Natural killer cell (primary cell): ENCODE results near the gene MRPS9. TPM values are rescaled to one million over a fixed set of nuclear protein-coding genes. Genes with fewer than 3 reads are reported as not detected.

Experiments used
- ATAC-seq, 3 donors: fragments of 150-1000 bp in 2 of 3; fragments of 200-7000 bp in 1 of 3; cut with Tn5 transposase; 1 replicate in 1 of 3; 2 replicates in 2 of 3; pipeline ENCODE4 v1.10.0; 2021; ENCODE audit warnings: mild to moderate bottlenecking in 2 of 3, moderate library complexity in 2 of 3
- DNase-seq, 2 donors: peaks; one replicate each; pipeline versions ENCODE4 v3.0.0 to v3.0.0-alpha.2; 2013 to 2021; ENCODE audit warnings: mixed read lengths in 1 of 2
- H3K27ac ChIP-seq: one replicate; pipeline ENCODE4 v1.5.1; 2013; ENCODE audit warnings: mild to moderate bottlenecking, low read length
- H3K27me3 ChIP-seq: one replicate; pipeline ENCODE4 v1.6.1; 2013; ENCODE audit warnings: low read length; ENCODE audit not compliant: control insufficient read depth, insufficient read depth
- H3K36me3 ChIP-seq: one replicate; pipeline ENCODE4 v1.6.1; 2013; ENCODE audit warnings: low read length; ENCODE audit not compliant: control insufficient read depth, insufficient read depth
- H3K4me1 ChIP-seq: one replicate; pipeline ENCODE4 v1.6.1; 2013; ENCODE audit warnings: low read length; ENCODE audit not compliant: control insufficient read depth, insufficient read depth
- H3K4me3 ChIP-seq: one replicate; pipeline ENCODE4 v1.5.1; 2013; ENCODE audit warnings: low read length
- H3K9me3 ChIP-seq: one replicate; pipeline ENCODE4 v1.6.1; 2013; ENCODE audit warnings: low read length; ENCODE audit not compliant: control insufficient read depth, insufficient read depth
- H3K27ac Mint-ChIP-seq, 2 donors: one replicate each; pipeline ENCODE4 v1.8.0; 2022; ENCODE audit warnings: mild to moderate bottlenecking in 2 of 2, mixed read lengths in 2 of 2, moderate library complexity in 1 of 2
- H3K27me3 Mint-ChIP-seq, 2 donors: one replicate each; pipeline ENCODE4 v1.8.0; 2022; ENCODE audit warnings: low read depth in 2 of 2, mixed read lengths in 2 of 2
- H3K36me3 Mint-ChIP-seq: one replicate; pipeline ENCODE4 v1.8.0; 2022; ENCODE audit warnings: mixed read lengths
- H3K4me1 Mint-ChIP-seq, 2 donors: one replicate each; pipeline ENCODE4 v1.8.0; 2022; ENCODE audit warnings: mixed read lengths in 2 of 2
- H3K4me3 Mint-ChIP-seq: one replicate; pipeline ENCODE4 v1.8.0; 2022; ENCODE audit warnings: mild to moderate bottlenecking, moderate library complexity, mixed read lengths
- H3K9me3 Mint-ChIP-seq, 2 donors: one replicate each; pipeline ENCODE4 v1.8.0; 2022; ENCODE audit warnings: mixed read lengths in 2 of 2
- WGBS: methylation state at CpG from one replicate; pipeline ENCODE4 v1.1.7; 2013; ENCODE audit warnings: missing lambda C conversion rate; ENCODE audit not compliant: insufficient coverage; 5-methylcytosine and 5-hydroxymethylcytosine counted together
- intact Hi-C: fragments of 100-400 bp; cut with micrococcal nuclease; formaldehyde crosslinking; loops from one replicate; pipeline ENCODE4 v1.14.2; 2022
- total RNA-seq, 4 donors: library from RNA; stranded (reverse); fragments of 120-200 nt in 1 of 4; gene quantifications; one replicate each; pipeline versions ENCODE4 v1.2.3 to v1.2.4, GENCODE V29; 2013 to 2022
- TF ChIP-seq, protein P1 (sequence below): fragments of 200-600 bp; IDR thresholded peaks from one replicate; pipeline ENCODE4 v1.8.0; 2022; ENCODE audit warnings: antibody characterized with exemption

MRPS9 gene
- total RNA-seq, 3 donors from 2014 or later (not counting 1 experiment from before 2014, with no cell fraction given): 17.5 to 25.0 (median 19.2) TPM

DNA sequence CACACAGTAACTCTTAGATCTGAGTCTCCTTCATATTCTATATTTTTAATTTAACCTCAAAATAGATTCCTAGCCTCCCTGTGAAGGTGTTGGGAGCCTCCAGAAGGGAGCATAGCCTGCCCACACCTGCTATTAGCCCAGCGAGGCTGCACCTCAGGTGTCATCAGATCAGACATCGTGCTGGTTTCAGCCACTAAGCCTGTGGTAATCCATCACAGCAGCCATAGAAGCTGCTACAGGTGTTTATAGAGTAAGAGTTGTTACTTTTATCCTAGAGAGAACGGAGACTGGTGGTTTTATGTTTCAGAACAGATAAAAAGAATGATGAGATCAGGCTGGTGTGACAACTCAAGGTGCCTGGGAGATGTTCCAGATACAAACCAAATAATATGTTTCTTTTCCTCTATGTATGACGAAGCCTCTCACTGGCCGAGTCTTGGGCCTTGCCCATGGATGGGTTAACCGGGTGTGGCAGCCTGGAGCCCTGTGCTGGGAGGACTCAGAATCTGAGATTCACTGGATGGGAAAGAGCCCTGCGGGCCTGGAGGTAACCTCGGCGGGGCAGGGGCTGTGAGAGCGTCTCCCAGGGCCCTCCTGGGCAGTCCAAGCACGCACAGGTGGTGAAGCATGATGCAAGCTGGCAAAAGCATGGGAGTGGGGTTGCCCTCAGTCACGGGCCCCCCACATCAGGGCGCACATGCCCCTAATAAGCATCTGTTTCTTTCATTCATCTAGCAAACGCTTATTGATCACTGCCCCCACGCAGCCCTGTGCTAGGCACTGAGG lies 73.7 kb downstream of the MRPS9 start:
- Mint-ChIP-seq H3K27ac (no peak overlapping the region), H3K36me3 (no peaks in the 10 kb centered on the region), H3K9me3 (no peaks in the 10 kb centered on the region), H3K4me3 (no peak overlapping the region), H3K4me1 (peaks cover 7 to 11% of the 10 kb centered on the region in 2 donors), H3K27me3 (no peaks in the 10 kb centered on the region)
- no peak for ATAC-seq
- H3K4me3 ChIP-seq: no peak overlapping the region
- no peaks in the 10 kb centered on the region for H3K27me3 ChIP-seq
- H3K27ac ChIP-seq: no peak overlapping the region
- WGBS: 93% methylated on average over 15 of the region's 15 CpGs
- no peak for DNase-seq
- no peaks in the 10 kb centered on the region for H3K36me3 ChIP-seq
- TF ChIP-seq, protein P1, sequence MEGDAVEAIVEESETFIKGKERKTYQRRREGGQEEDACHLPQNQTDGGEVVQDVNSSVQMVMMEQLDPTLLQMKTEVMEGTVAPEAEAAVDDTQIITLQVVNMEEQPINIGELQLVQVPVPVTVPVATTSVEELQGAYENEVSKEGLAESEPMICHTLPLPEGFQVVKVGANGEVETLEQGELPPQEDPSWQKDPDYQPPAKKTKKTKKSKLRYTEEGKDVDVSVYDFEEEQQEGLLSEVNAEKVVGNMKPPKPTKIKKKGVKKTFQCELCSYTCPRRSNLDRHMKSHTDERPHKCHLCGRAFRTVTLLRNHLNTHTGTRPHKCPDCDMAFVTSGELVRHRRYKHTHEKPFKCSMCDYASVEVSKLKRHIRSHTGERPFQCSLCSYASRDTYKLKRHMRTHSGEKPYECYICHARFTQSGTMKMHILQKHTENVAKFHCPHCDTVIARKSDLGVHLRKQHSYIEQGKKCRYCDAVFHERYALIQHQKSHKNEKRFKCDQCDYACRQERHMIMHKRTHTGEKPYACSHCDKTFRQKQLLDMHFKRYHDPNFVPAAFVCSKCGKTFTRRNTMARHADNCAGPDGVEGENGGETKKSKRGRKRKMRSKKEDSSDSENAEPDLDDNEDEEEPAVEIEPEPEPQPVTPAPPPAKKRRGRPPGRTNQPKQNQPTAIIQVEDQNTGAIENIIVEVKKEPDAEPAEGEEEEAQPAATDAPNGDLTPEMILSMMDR: no peak
- H3K4me1 ChIP-seq: no peaks in the 10 kb centered on the region
- intact Hi-C loops: no loop called here
- H3K9me3 ChIP-seq: no peaks in the 10 kb centered on the region

- no peaks in the 10 kb centered on the region for H3K27me3 ChIP-seq
- no peaks in the 10 kb centered on the region for H3K4me1 ChIP-seq
- no peaks in the 10 kb centered on the region for H3K9me3 ChIP-seq
- H3K4me1 Mint-ChIP-seq: peaks cover 0 to 4% of the 10 kb centered on the region in 2 donors
- H3K36me3 ChIP-seq: no peaks in the 10 kb centered on the region
- no peak overlapping the region for H3K27ac ChIP-seq
- no peaks in the 10 kb centered on the region for H3K36me3 Mint-ChIP-seq
- peak overlapping the region in 1 of 2 donors; percentile 11 for H3K27ac Mint-ChIP-seq
- H3K4me3 ChIP-seq: no peak overlapping the region
- H3K4me3 Mint-ChIP-seq: no peak overlapping the region
- WGBS: 96% methylated on average over 12 of the region's 12 CpGs
- no peak for ATAC-seq
- no peak for DNase-seq
- TF ChIP-seq, protein P1: no peak
- H3K9me3 Mint-ChIP-seq: no peaks in the 10 kb centered on the region
- H3K27me3 Mint-ChIP-seq: no peaks in the 10 kb centered on the region
- intact Hi-C loops: no loop called here
These were observed 74.5 kb downstream of the MRPS9 start for GRCh38 chr2:105112345-105112744.

DNA sequence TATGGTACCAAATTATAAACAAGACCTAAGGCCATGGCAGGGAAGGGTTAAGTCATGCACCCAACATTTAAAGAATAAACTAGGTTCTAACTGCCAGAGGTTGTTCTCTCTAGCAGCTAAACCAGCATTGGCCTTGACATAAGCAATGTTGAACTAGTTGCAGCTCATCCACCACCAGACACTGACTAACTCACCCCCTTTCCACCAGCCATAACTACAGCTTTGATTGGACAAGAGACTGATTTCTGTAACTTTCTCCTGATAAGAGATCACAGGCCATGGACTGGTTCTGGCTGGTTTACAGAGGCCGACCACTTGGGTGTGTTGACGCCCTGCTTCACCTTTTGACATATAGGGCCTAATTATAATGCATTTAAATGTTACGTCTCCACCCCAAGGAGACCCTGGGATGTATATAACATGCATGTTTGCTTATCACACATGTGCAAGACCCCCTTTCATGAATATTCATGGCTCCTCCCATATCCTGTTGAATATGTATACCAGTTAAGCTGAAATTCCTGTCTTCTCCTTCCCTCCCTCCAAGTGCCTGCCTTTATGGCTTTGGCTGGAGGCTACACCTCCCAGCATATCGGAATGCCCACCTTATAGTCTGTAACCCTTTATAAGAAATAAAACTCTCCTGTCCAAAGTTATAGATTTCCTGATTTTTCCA lies 75.9 kb downstream of the MRPS9 start:
- ATAC-seq (no peak), DNase-seq (no peak)
- no peaks in the 10 kb centered on the region for H3K9me3 ChIP-seq
- Mint-ChIP-seq H3K36me3 (no peaks in the 10 kb centered on the region), H3K4me3 (no peak overlapping the region), H3K27ac (no peak overlapping the region), H3K9me3 (no peaks in the 10 kb centered on the region), H3K4me1 (peaks cover 0 to 4% of the 10 kb centered on the region in 2 donors), H3K27me3 (no peaks in the 10 kb centered on the region)
- intact Hi-C loops: loop anchor here (1.0 kb wide), 1 partner anchor 125 kb away; no protein-coding TSS in a partner anchor
- 78% methylated on average over 4 of the region's 4 CpGs for WGBS
- no peaks in the 10 kb centered on the region for H3K4me1 ChIP-seq
- H3K27me3 ChIP-seq: no peaks in the 10 kb centered on the region
- no peak overlapping the region for H3K4me3 ChIP-seq
- H3K36me3 ChIP-seq: no peaks in the 10 kb centered on the region
- no peak overlapping the region for H3K27ac ChIP-seq
- TF ChIP-seq, protein P1: no peak
